ENCODE measurements around the gene ADGRA1. TPM values are rescaled to one million over a fixed set of nuclear protein-coding genes. Genes with fewer than 3 reads are reported as not detected.

Gene ADGRA1
- total and polyA plus RNA-seq, 2 of the 8 experiments (the other 6 are each of a cell fraction or from before 2014, with no cell fraction given), result 0.17 to 0.21 TPM

GRCh38 chr10:133166828-133167692, 79.3 kb downstream of the ADGRA1 start (continued):
- no peak for TF ChIP-seq CEBPB (IDR thresholded peaks at IDR 0.05; ENCODE audit: low read depth, low read length)
- no peak for TF ChIP-seq ASH2L (IDR thresholded peaks at IDR 0.05; ENCODE audit: low read length)
- TF ChIP-seq SIRT6 (IDR thresholded peaks at IDR 0.05; ENCODE audit: low read length), result no peak
- no peak for TF ChIP-seq RAD21 (IDR thresholded peaks at IDR 0.05 in 1 of 2, conservative IDR thresholded peaks at IDR 0.05 in 1 of 2; ENCODE audit: low read depth in 2 of 2, low read length in 2 of 2)
